GM15510 (cell line): ENCODE measurements around the gene TTC9B.

Experiments
- POLR2A ChIP-seq: IDR thresholded peaks from 3 replicates; pipeline ENCODE4 v1.6.1; 2011; ENCODE audit warnings: borderline replicate concordance; ENCODE audit not compliant: insufficient read length; ENCODE audit errors: extremely low read depth

Gene TTC9B

GRCh38 chr19:40213882-40214570, 4.2 kb downstream of the TTC9B start:
- no peak for TF ChIP-seq POLR2A

GRCh38 chr19:40213251-40213829, 4.8 kb downstream of the TTC9B start:
- TF ChIP-seq POLR2A: no peak

GRCh38 chr19:40210889-40211288, 7.3 kb downstream of the TTC9B start:
- no peak for TF ChIP-seq POLR2A

GRCh38 chr19:40208602-40209001, 9.6 kb downstream of the TTC9B start:
- no peak for TF ChIP-seq POLR2A

GRCh38 chr19:40205760-40206159, 12.4 kb downstream of the TTC9B start:
- no peak for TF ChIP-seq POLR2A

- no peak for TF ChIP-seq POLR2A
Measured at GRCh38 chr19:40204381-40204780, 13.8 kb downstream of the TTC9B start.

- TF ChIP-seq POLR2A: no peak
Measured at GRCh38 chr19:40200341-40201099, 17.7 kb downstream of the TTC9B start.

- no peak for TF ChIP-seq POLR2A
Measured at GRCh38 chr19:40198272-40198990, 19.8 kb downstream of the TTC9B start.

GRCh38 chr19:40193587-40193849, 24.7 kb downstream of the TTC9B start:
- TF ChIP-seq POLR2A: no peak

GRCh38 chr19:40192758-40193586, 25.2 kb downstream of the TTC9B start:
- TF ChIP-seq POLR2A: no peak

- no peak for TF ChIP-seq POLR2A
Measured at GRCh38 chr19:40191836-40192646, 26.1 kb downstream of the TTC9B start.

- peak; percentile 45 for TF ChIP-seq POLR2A
Measured at GRCh38 chr19:40190891-40191835, 27.0 kb downstream of the TTC9B start, which contains the start of gene MAP3K10. Gene MAP3K10, plus strand, starts transcription at chr19:40191426. Its CDS starts 606 bp downstream, at chr19:40192032.
